GM23338 (cell line): Measurements from ENCODE around the gene DUSP9. TPM values are rescaled to one million over a fixed set of nuclear protein-coding genes. Genes with fewer than 3 reads are reported as not detected.

Experiments used
- ATAC-seq: fragments of 200-7000 bp; cut with Tn5 transposase; 3 replicates; pipeline ENCODE4 v1.9.1; 2020
- DNase-seq: peaks from one replicate; pipeline ENCODE4 v3.0.0-alpha.2; 2015; ENCODE audit warnings: low spot score
- H2AFZ ChIP-seq: fragments of 200-600 bp; sonication (generic); 2 replicates; pipeline ENCODE4 v1.8.0; 2016; ENCODE audit warnings: antibody characterized with exemption, mild to moderate bottlenecking, moderate library complexity
- H3F3A ChIP-seq: fragments of 200-600 bp; sonication (generic); replicated peaks from 2 replicates; pipeline ENCODE4 v1.8.0; 2017; ENCODE audit warnings: antibody characterized with exemption, mixed run types, low read depth
- H3K27ac ChIP-seq: fragments of 200-600 bp; sonication (generic); 2 replicates; pipeline ENCODE4 v1.6.1; 2016; ENCODE audit warnings: low read depth
- H3K27me3 ChIP-seq: fragments of 200-600 bp; sonication (generic); 2 replicates; pipeline ENCODE4 v1.8.0; 2016; ENCODE audit warnings: mild to moderate bottlenecking, mixed run types, moderate library complexity; ENCODE audit not compliant: insufficient read depth
- H3K36me3 ChIP-seq: fragments of 200-600 bp; sonication (generic); 2 replicates; pipeline ENCODE4 v1.8.0; 2016; ENCODE audit warnings: mild to moderate bottlenecking; ENCODE audit not compliant: insufficient read depth
- H3K4me1 ChIP-seq: fragments of 200-600 bp; sonication (generic); 2 replicates; pipeline ENCODE4 v1.8.0; 2016; ENCODE audit warnings: mild to moderate bottlenecking, moderate library complexity; ENCODE audit not compliant: insufficient read depth
- H3K4me2 ChIP-seq: fragments of 200-600 bp; sonication (generic); 2 replicates; pipeline ENCODE4 v1.7.1; 2017; ENCODE audit warnings: mixed run types
- H3K4me3 ChIP-seq: fragments of 200-600 bp; sonication (generic); 2 replicates; pipeline ENCODE4 v1.6.1; 2016; ENCODE audit warnings: mixed run types
- H3K79me2 ChIP-seq: fragments of 200-600 bp; sonication (generic); replicated peaks from 2 replicates; pipeline ENCODE4 v1.8.0; 2017; ENCODE audit warnings: mild to moderate bottlenecking; ENCODE audit not compliant: insufficient read depth
- H3K9me2 ChIP-seq: fragments of 200-600 bp; sonication (generic); 2 replicates; pipeline ENCODE4 v1.8.0; 2017; ENCODE audit not compliant: insufficient read depth
- H4K20me1 ChIP-seq: fragments of 200-600 bp; sonication (generic); replicated peaks from 2 replicates; pipeline ENCODE4 v1.8.0; 2017; ENCODE audit warnings: mild to moderate bottlenecking; ENCODE audit not compliant: insufficient read depth
- H3K27ac Mint-ChIP-seq: 2 replicates; pipeline ENCODE4 v1.8.0; 2020; ENCODE audit warnings: inconsistent platforms, mild to moderate bottlenecking, moderate library complexity, mixed read lengths
- H3K27me3 Mint-ChIP-seq: 3 replicates; pipeline ENCODE4 v1.8.0; 2022; ENCODE audit warnings: low read depth, mild to moderate bottlenecking, moderate library complexity, mixed read lengths, inconsistent platforms; ENCODE audit not compliant: insufficient read depth, poor library complexity
- H3K36me3 Mint-ChIP-seq: 3 replicates; pipeline ENCODE4 v1.8.0; 2021; ENCODE audit warnings: low read depth, mild to moderate bottlenecking, inconsistent platforms, moderate library complexity, mixed read lengths
- H3K4me1 Mint-ChIP-seq: 3 replicates; pipeline ENCODE4 v1.8.0; 2020; ENCODE audit warnings: mild to moderate bottlenecking, inconsistent platforms, mixed read lengths
- H3K4me3 Mint-ChIP-seq: 3 replicates; pipeline ENCODE4 v1.8.0; 2021; ENCODE audit warnings: moderate library complexity, mild to moderate bottlenecking, inconsistent platforms, mixed read lengths
- H3K9me3 Mint-ChIP-seq: 3 replicates; pipeline ENCODE4 v1.8.0; 2020; ENCODE audit warnings: moderate library complexity, mild to moderate bottlenecking, inconsistent platforms, mixed read lengths
- ETS1 ChIP-seq: IDR thresholded peaks from 2 replicates; pipeline ENCODE4 v1.6.1; 2016; ENCODE audit warnings: antibody characterized with exemption
- EZH2 ChIP-seq: fragments of 200-600 bp; sonication (generic); IDR thresholded peaks from one replicate; pipeline ENCODE4 v1.8.0; 2017; ENCODE audit warnings: antibody characterized with exemption, mild to moderate bottlenecking, low read depth; ENCODE audit not compliant: unreplicated experiment
- JUNB ChIP-seq: IDR thresholded peaks from one replicate; pipeline ENCODE4 v1.6.1; 2016; ENCODE audit warnings: antibody characterized with exemption; ENCODE audit not compliant: unreplicated experiment
- NANOG ChIP-seq: IDR thresholded peaks from 2 replicates; pipeline ENCODE4 v1.6.1; 2016; ENCODE audit warnings: antibody characterized with exemption, borderline replicate concordance
- STAT1 ChIP-seq: IDR thresholded peaks from one replicate; pipeline ENCODE4 v1.6.1; 2016; ENCODE audit warnings: antibody characterized with exemption; ENCODE audit not compliant: unreplicated experiment
- ZNF114 ChIP-seq: fragments of 250-450 bp; sonication (Bioruptor Pico); IDR thresholded peaks from 2 replicates; pipeline ENCODE4 v1.5.0; 2020; ENCODE audit warnings: mild to moderate bottlenecking, moderate library complexity
- ZNF331 ChIP-seq: fragments of 250-450 bp; sonication (Bioruptor Pico); IDR thresholded peaks from 2 replicates; pipeline ENCODE4 v1.5.0; 2020; ENCODE audit warnings: low read depth, mild to moderate bottlenecking, moderate library complexity
- ZNF462 ChIP-seq: fragments of 250-450 bp; sonication (Bioruptor Pico); IDR thresholded peaks from 2 replicates; pipeline ENCODE4 v1.5.0; 2020; ENCODE audit warnings: mild to moderate bottlenecking, moderate library complexity
- polyA plus RNA-seq: library from polyadenylated mRNA; unstranded; fragments of >200 nt; fragmentation: Nextera tagmentation; extraction: Ambion mirVana; gene quantifications from 2 replicates; pipeline ENCODE4 v1.2.1, GENCODE V29; 2016
- total RNA-seq: library from RNA; depleted of rRNA; stranded (reverse); fragments of >200 nt; shearing (Covaris generic); gene quantifications from 2 replicates; pipeline ENCODE4 v1.2.3, GENCODE V29; 2014
- TF ChIP-seq, protein P1 (sequence below), 2 experiments: fragments of 200-600 bp in 1 of 2; sonication (generic) in 1 of 2; conservative IDR thresholded peaks; 2 replicates each; pipeline versions ENCODE4 v1.5.1 to v1.6.1; 2016 to 2017; ENCODE audit warnings: antibody characterized with exemption in 2 of 2, low read depth in 2 of 2, mild to moderate bottlenecking in 2 of 2, moderate library complexity in 1 of 2

The DUSP9 gene
- total and polyA plus RNA-seq, 2 experiments from 2014 or later = 0.71 to 3.9 TPM

- TF ChIP-seq ZNF462 (CRISPR knock-in tag) (no peak), EZH2 (no peak)
Observed at GRCh38 chrX:153627675-153628111, 19.3 kb upstream of the DUSP9 start (continued).

DNA sequence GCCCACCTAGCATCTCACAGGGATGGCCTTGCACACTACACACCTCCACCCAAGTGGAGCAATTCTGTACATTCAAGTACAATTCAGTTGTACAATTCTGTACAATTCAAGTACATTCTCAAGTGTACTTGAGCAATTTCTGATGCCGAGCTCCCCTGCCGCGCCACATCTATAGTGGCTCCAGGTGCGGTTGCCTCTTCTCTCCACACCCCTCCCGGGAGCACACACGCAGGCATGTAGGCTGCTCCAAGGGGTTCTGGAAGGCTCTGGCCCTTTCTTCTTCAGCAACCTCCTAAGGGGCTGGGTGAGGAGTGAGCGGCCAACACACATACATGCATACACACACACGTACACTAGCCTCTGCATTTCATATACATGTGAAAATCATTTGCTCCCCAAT, 18.9 kb upstream of the DUSP9 start:
- ATAC-seq (no peak), DNase-seq (no peak)
- Histone ChIP-seq H3K27me3 (no peaks in the 10 kb centered on the region), H3F3A (no peaks in the 10 kb centered on the region), H3K27ac (no peak overlapping the region), H3K4me1 (no peaks in the 10 kb centered on the region), H4K20me1 (no peaks in the 10 kb centered on the region), H3K4me3 (no peak overlapping the region), H3K79me2 (no peaks in the 10 kb centered on the region), H3K9me2 (no peaks in the 10 kb centered on the region), H3K4me2 (no peak overlapping the region), H2AFZ (no peak overlapping the region), H3K36me3 (no peaks in the 10 kb centered on the region)
- Mint-ChIP-seq H3K27me3 (peaks cover 1% of the 10 kb centered on the region), H3K36me3 (no peaks in the 10 kb centered on the region), H3K4me1 (no peaks in the 10 kb centered on the region; the same call in 2 of the 3 replicates), H3K4me3 (no peak overlapping the region), H3K27ac (no peak overlapping the region), H3K9me3 (no peaks in the 10 kb centered on the region)
- TF ChIP-seq, protein P1, sequence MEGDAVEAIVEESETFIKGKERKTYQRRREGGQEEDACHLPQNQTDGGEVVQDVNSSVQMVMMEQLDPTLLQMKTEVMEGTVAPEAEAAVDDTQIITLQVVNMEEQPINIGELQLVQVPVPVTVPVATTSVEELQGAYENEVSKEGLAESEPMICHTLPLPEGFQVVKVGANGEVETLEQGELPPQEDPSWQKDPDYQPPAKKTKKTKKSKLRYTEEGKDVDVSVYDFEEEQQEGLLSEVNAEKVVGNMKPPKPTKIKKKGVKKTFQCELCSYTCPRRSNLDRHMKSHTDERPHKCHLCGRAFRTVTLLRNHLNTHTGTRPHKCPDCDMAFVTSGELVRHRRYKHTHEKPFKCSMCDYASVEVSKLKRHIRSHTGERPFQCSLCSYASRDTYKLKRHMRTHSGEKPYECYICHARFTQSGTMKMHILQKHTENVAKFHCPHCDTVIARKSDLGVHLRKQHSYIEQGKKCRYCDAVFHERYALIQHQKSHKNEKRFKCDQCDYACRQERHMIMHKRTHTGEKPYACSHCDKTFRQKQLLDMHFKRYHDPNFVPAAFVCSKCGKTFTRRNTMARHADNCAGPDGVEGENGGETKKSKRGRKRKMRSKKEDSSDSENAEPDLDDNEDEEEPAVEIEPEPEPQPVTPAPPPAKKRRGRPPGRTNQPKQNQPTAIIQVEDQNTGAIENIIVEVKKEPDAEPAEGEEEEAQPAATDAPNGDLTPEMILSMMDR (conservative IDR thresholded peaks at IDR 0.05; ENCODE audit: low read depth in 2 of 2) = no peak
- no peak for TF ChIP-seq NANOG
- TF ChIP-seq EZH2 = no peak
- no peak for TF ChIP-seq ZNF114 (CRISPR knock-in tag)
- TF ChIP-seq STAT1 = no peak
- no peak for TF ChIP-seq ZNF331
- no peak for TF ChIP-seq ETS1
- no peak for TF ChIP-seq JUNB
